ENCODE results near the gene PCDHGC4.

Gene PCDHGC4

DNA sequence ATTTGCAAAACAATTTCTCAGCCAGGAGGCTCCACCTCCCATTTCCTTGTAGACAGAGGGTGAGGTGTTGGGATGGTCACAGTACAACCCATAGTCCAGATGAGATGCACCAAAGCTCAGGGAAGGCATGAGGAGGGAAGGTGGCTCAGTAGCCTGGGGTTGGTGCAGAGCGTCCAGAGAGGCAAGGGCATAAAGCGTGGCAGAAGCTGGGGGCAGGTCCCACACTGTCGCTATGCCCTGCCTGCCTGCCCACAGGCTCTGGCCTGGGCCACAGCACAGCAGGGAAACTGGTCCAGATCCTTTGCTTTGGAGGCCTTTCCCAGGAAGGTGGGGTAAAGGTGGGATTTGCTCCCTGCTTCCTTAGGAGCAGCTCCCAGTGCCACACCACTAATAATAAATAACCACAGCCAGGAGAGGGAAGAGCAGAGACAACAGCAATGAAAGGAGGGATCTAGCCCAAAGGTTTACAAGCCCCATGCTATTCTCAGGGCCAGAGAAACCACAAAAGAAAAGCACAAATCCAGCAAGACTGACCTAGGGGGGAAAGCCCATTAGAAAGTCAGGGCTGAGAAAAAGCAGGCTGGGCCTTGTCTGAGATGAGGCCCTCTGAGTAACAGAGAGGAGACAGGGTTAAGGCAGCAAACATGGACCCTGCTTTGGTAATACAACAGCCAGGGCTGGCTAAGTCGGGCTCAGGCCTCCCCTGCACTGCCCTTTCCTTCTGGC is 31.3 kb downstream of the PCDHGC4 start:
- Histone ChIP-seq H3K9ac (ENCODE audit: low read length) (no peak overlapping the region; the same call in 1 of the 2 replicates), H3K27ac (ENCODE audit: low read depth, low read length, poor library complexity, severe bottlenecking) (peak overlapping the region; percentile 90), H3K4me2 (ENCODE audit: low read length) (no peak overlapping the region), H3K4me1 (ENCODE audit: insufficient read depth, low read length, severe bottlenecking) (peaks cover 52% of the 10 kb centered on the region), H3K9me3 (ENCODE audit: low read length) (no peaks in the 10 kb centered on the region), H3K79me2 (ENCODE audit: insufficient read depth, low read length) (no peaks in the 10 kb centered on the region), H3K27me3 (ENCODE audit: insufficient read depth, low read length) (no peaks in the 10 kb centered on the region), H2AFZ (ENCODE audit: low read length) (no peak overlapping the region), H3F3A (ENCODE audit: insufficient read depth, low read length) (no peaks in the 10 kb centered on the region), H3K9me2 (ENCODE audit: low read depth, low read length) (no peaks in the 10 kb centered on the region), H4K20me1 (ENCODE audit: insufficient read depth, low read length) (no peaks in the 10 kb centered on the region), H3K4me3 (ENCODE audit: low read depth, low read length, poor library complexity, severe bottlenecking) (no peak overlapping the region), H3K36me3 (ENCODE audit: insufficient read depth, low read length) (peaks cover 33% of the 10 kb centered on the region)
- TF ChIP-seq, protein P1, sequence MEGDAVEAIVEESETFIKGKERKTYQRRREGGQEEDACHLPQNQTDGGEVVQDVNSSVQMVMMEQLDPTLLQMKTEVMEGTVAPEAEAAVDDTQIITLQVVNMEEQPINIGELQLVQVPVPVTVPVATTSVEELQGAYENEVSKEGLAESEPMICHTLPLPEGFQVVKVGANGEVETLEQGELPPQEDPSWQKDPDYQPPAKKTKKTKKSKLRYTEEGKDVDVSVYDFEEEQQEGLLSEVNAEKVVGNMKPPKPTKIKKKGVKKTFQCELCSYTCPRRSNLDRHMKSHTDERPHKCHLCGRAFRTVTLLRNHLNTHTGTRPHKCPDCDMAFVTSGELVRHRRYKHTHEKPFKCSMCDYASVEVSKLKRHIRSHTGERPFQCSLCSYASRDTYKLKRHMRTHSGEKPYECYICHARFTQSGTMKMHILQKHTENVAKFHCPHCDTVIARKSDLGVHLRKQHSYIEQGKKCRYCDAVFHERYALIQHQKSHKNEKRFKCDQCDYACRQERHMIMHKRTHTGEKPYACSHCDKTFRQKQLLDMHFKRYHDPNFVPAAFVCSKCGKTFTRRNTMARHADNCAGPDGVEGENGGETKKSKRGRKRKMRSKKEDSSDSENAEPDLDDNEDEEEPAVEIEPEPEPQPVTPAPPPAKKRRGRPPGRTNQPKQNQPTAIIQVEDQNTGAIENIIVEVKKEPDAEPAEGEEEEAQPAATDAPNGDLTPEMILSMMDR (IDR thresholded peaks at IDR 0.05; ENCODE audit: low read length): no peak
- TF ChIP-seq EZH2 (IDR thresholded peaks at IDR 0.05; ENCODE audit: borderline replicate concordance, low read length): no peak

GRCh38 chr5:141516672-141517025 is 31.8 kb downstream of the PCDHGC4 start:
- peaks cover 39% of the 10 kb centered on the region for H3K36me3 ChIP-seq (ENCODE audit: insufficient read depth, low read length)

DNA sequence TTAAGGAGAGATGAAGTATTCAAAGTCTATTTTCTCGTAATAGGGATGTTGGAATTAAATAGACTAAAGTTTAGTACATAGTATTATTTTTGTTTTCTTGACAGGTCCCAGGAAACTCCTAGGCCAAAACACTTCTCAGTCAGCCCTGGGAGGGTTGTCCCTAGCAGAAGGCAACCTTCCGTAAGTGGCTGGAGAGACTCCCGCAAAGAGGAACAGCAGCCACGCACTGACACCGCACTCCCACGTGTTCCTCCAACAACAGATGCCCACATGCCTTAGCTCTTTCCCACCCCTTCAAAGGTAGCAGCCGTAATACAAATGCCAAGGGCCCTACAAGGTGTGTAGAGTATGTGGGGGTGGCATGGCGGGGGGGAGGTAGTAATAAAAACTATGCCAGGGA is 32.5 kb downstream of the PCDHGC4 start:
- Histone ChIP-seq H3F3A (ENCODE audit: insufficient read depth, low read length) (no peaks in the 10 kb centered on the region), H3K79me2 (ENCODE audit: insufficient read depth, low read length) (no peaks in the 10 kb centered on the region), H3K9me2 (ENCODE audit: low read depth, low read length) (no peaks in the 10 kb centered on the region), H3K4me3 (ENCODE audit: low read depth, low read length, poor library complexity, severe bottlenecking) (no peak overlapping the region), H3K27ac (ENCODE audit: low read depth, low read length, poor library complexity, severe bottlenecking) (peak overlapping the region; percentile 90), H3K27me3 (ENCODE audit: insufficient read depth, low read length) (no peaks in the 10 kb centered on the region), H4K20me1 (ENCODE audit: insufficient read depth, low read length) (no peaks in the 10 kb centered on the region), H3K4me1 (ENCODE audit: insufficient read depth, low read length, severe bottlenecking) (peaks cover 40% of the 10 kb centered on the region), H3K36me3 (ENCODE audit: insufficient read depth, low read length) (peaks cover 45% of the 10 kb centered on the region), H3K9ac (ENCODE audit: low read length) (no peak overlapping the region), H2AFZ (ENCODE audit: low read length) (no peak overlapping the region), H3K4me2 (ENCODE audit: low read length) (no peak overlapping the region), H3K9me3 (ENCODE audit: low read length) (no peaks in the 10 kb centered on the region)
- TF ChIP-seq, protein P1 (IDR thresholded peaks at IDR 0.05; ENCODE audit: low read length): no peak
- no peak for TF ChIP-seq EZH2 (IDR thresholded peaks at IDR 0.05; ENCODE audit: borderline replicate concordance, low read length)

More at GRCh38 chr5:141516672-141517025, 31.8 kb downstream of the PCDHGC4 start:
- no peaks in the 10 kb centered on the region for H3K9me3 ChIP-seq (ENCODE audit: low read length)
- H3K4me1 ChIP-seq (ENCODE audit: insufficient read depth, low read length, severe bottlenecking): peaks cover 46% of the 10 kb centered on the region
- no peaks in the 10 kb centered on the region for H3F3A ChIP-seq (ENCODE audit: insufficient read depth, low read length)
- no peak overlapping the region for H3K4me2 ChIP-seq (ENCODE audit: low read length)
- no peaks in the 10 kb centered on the region for H3K79me2 ChIP-seq (ENCODE audit: insufficient read depth, low read length)
- no peaks in the 10 kb centered on the region for H3K9me2 ChIP-seq (ENCODE audit: low read depth, low read length)
- H3K27ac ChIP-seq (ENCODE audit: low read depth, low read length, poor library complexity, severe bottlenecking): peak overlapping the region; percentile 90
- H2AFZ ChIP-seq (ENCODE audit: low read length): no peak overlapping the region
- H3K4me3 ChIP-seq (ENCODE audit: low read depth, low read length, poor library complexity, severe bottlenecking): no peak overlapping the region
- TF ChIP-seq EZH2 (IDR thresholded peaks at IDR 0.05; ENCODE audit: borderline replicate concordance, low read length): no peak
- TF ChIP-seq, protein P1 (IDR thresholded peaks at IDR 0.05; ENCODE audit: low read length): no peak
- H3K9ac ChIP-seq (ENCODE audit: low read length): no peak overlapping the region
- H4K20me1 ChIP-seq (ENCODE audit: insufficient read depth, low read length): no peaks in the 10 kb centered on the region
- H3K27me3 ChIP-seq (ENCODE audit: insufficient read depth, low read length): no peaks in the 10 kb centered on the region

Measured in OCI-LY1 (cell line).